Kasumi-1 (cell line): Measurements from ENCODE around the gene ZNF487.

Experiments used
- DNase-seq, 2 experiments: peaks; one replicate each; lab custom pipeline; 2025; lab: John Stamatoyannopoulos, UW

ZNF487 gene

GRCh38 chr10:43524434-43525247 lies 87.7 kb downstream of the ZNF487 start:
- no peak for DNase-seq
